Neural crest cell (in vitro differentiated cells): ENCODE data around the gene TFDP3. TPM values are rescaled to one million over a fixed set of nuclear protein-coding genes. Genes with fewer than 3 reads are reported as not detected.

Source experiments
- DNase-seq: peaks from one replicate; pipeline ENCODE4 v3.0.0; 2021; ENCODE audit warnings: low read depth, mixed read lengths, low spot score
- H3K27ac Mint-ChIP-seq: one replicate; pipeline ENCODE4 v1.8.0; 2021; ENCODE audit warnings: mild to moderate bottlenecking, mixed read lengths; ENCODE audit not compliant: unreplicated experiment
- H3K27me3 Mint-ChIP-seq: 2 replicates; pipeline ENCODE4 v1.8.0; 2021; ENCODE audit warnings: low read depth, mild to moderate bottlenecking, mixed read lengths
- H3K36me3 Mint-ChIP-seq: 2 replicates; pipeline ENCODE4 v1.8.0; 2021; ENCODE audit warnings: low read depth, mild to moderate bottlenecking, mixed read lengths
- H3K4me1 Mint-ChIP-seq: 2 replicates; pipeline ENCODE4 v1.8.0; 2021; ENCODE audit warnings: mixed read lengths
- H3K4me3 Mint-ChIP-seq: one replicate; pipeline ENCODE4 v1.8.0; 2021; ENCODE audit warnings: mild to moderate bottlenecking, mixed read lengths
- H3K9me3 Mint-ChIP-seq: 2 replicates; pipeline ENCODE4 v1.8.0; 2021; ENCODE audit warnings: mixed read lengths
- CTCF ChIP-seq: fragments of 200-600 bp; sonication (generic); conservative IDR thresholded peaks from 2 replicates; pipeline ENCODE4 v1.5.0; 2021; ENCODE audit warnings: antibody characterized with exemption, mild to moderate bottlenecking
- total RNA-seq: library from RNA; stranded (reverse); gene quantifications from 2 replicates; pipeline ENCODE4 v1.2.1, GENCODE V29; 2021

The TFDP3 gene
- total RNA-seq, 1 donor from 2014 or later = not detected

DNA sequence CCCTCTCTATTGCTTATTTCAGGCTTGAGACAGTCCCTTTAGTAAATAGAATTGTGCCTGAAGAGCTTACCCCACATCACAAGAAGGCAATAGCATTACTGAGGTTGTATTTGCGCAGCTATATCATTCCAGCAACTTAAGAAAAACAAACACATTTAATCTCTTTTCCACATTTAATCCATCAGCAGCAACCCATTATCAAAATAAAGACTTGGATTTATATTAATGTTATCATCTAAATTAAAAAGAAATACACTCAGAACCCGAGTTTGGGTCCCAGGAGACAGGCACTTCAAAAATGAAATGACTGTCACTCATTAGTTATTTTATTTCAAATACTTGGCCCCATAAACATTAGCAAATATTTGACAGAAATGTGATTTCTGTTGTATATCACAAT lies 10.4 kb downstream of the TFDP3 start:
- H3K36me3 Mint-ChIP-seq = no peaks in the 10 kb centered on the region
- no peaks in the 10 kb centered on the region for H3K27me3 Mint-ChIP-seq
- H3K4me3 Mint-ChIP-seq = no peak overlapping the region
- no peak for TF ChIP-seq CTCF
- H3K27ac Mint-ChIP-seq = no peak overlapping the region
- H3K4me1 Mint-ChIP-seq = no peaks in the 10 kb centered on the region
- DNase-seq = no peak
- no peaks in the 10 kb centered on the region for H3K9me3 Mint-ChIP-seq

DNA sequence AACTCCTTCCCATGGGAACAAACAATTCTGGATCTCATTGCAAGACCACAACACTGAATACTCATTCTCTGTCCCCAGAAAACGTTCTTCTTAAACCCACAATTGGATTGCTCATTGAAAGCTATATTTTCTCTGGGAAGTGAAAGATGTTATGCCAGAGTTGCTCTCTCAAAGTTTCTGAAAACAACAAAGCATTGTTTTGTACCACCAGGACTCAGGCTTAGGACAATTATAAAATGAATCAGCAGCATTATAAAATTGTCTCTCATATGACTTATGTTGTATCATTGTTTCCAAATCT lies 26.5 kb downstream of the TFDP3 start:
- DNase-seq = no peak
- Mint-ChIP-seq H3K27me3 (no peaks in the 10 kb centered on the region), H3K27ac (no peak overlapping the region), H3K4me1 (peaks cover 22% of the 10 kb centered on the region), H3K36me3 (no peaks in the 10 kb centered on the region), H3K4me3 (no peak overlapping the region), H3K9me3 (no peaks in the 10 kb centered on the region)
- TF ChIP-seq CTCF = no peak

DNA sequence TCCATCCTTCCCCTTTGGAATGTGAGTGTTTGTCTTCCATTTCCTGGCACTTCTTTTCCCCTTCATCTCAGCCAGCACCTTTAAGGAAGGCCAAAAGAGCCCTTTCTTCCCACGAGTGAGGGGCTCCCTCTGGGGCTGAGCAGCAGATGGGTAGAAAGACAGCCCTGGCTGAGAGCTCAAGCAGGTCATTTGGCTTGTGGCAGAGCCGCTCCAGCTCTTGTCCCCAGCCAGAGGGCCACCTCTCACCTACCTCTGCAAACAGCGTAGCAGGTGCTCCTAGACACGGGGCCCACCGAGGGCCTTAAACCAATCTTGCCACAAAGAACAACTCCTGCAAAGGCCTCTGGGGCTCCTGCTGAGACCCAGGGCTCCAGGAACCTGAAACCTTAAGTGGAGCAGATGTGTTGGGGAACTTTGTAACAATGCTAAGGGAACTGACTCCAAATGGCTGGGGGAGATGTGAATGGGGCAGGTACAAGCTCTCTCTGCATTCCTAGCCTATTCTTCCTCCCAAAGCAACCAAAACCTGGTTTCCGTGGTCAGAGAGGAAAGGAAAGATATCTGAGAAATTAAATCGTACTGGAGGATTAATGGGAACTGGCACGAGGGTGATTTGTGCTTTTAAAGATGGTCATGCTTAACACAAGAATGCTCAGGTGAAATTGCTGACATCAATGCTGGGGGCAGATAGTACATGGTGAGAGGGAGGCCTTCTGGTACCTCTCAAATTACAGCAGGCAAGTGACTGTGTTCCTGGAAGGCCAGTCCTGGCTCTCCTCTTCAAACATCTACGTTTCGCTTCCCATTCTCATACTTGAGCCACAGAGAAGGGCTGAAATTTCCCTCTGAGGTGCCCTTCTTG lies 27.0 kb downstream of the TFDP3 start:
- Mint-ChIP-seq H3K4me3 (no peak overlapping the region), H3K27ac (no peak overlapping the region)
- DNase-seq = no peak

GRCh38 chrX:133189195-133189594 lies 29.0 kb downstream of the TFDP3 start:
- Mint-ChIP-seq H3K4me3 (no peak overlapping the region), H3K36me3 (no peaks in the 10 kb centered on the region), H3K9me3 (no peaks in the 10 kb centered on the region), H3K4me1 (peaks cover 28% of the 10 kb centered on the region), H3K27me3 (no peaks in the 10 kb centered on the region), H3K27ac (no peak overlapping the region)
- TF ChIP-seq CTCF = no peak
- no peak for DNase-seq

More for the DNA sequence above, 27.0 kb downstream of the TFDP3 start:
- H3K27me3 Mint-ChIP-seq = no peaks in the 10 kb centered on the region
- H3K4me1 Mint-ChIP-seq = peaks cover 22% of the 10 kb centered on the region
- no peak for TF ChIP-seq CTCF
- no peaks in the 10 kb centered on the region for H3K9me3 Mint-ChIP-seq
- H3K36me3 Mint-ChIP-seq = no peaks in the 10 kb centered on the region

DNA sequence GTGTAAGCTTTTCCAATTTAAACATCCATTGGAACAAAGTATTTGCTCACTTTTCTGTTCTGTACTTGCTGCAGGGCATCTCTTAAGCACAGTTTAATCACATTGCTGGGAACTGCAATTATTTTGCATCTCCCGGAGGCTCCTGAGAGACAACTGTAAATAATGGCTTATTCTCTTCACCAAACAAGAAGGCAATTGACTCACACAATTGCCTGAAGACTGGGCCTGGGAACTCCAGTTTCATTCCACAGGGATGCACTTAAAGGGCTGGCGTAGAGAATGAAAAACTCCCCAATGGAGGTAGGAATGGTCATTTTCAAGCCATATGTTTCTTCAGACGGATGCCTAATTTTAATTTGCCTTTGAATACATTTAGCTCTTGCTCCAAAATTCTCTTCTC lies 29.5 kb downstream of the TFDP3 start:
- Mint-ChIP-seq H3K4me3 (no peak overlapping the region), H3K27me3 (no peaks in the 10 kb centered on the region), H3K27ac (no peak overlapping the region), H3K36me3 (no peaks in the 10 kb centered on the region), H3K4me1 (peaks cover 28% of the 10 kb centered on the region), H3K9me3 (no peaks in the 10 kb centered on the region)
- no peak for TF ChIP-seq CTCF
- peak; percentile 5 for DNase-seq
